Aorta (tissue), 5 donors: Measurements from ENCODE around the gene EMD. TPM values are rescaled to one million over a fixed set of nuclear protein-coding genes. Genes with fewer than 3 reads are reported as not detected.

Experiments used
- ATAC-seq: fragments of 200-7000 bp; cut with Tn5 transposase; one replicate; pipeline ENCODE4 v1.9.1; 2022; ENCODE audit warnings: moderate library complexity; ENCODE audit not compliant: low FRiP score
- DNase-seq, 2 donors: peaks; one replicate each; pipeline ENCODE4 v3.0.0-alpha.2; 2020
- H3K27ac ChIP-seq, 2 donors: one replicate each; pipeline ENCODE4 v1.5.1; 2013; ENCODE audit warnings: low read length in 2 of 2, mild to moderate bottlenecking in 2 of 2, moderate library complexity in 2 of 2, control low read depth in 1 of 2, inconsistent platforms in 1 of 2, low read depth in 1 of 2
- H3K27me3 ChIP-seq, 2 donors: one replicate each; pipeline ENCODE4 v1.6.1; 2013; ENCODE audit warnings: control low read depth in 1 of 2, low read length in 1 of 2, mild to moderate bottlenecking in 1 of 2, moderate library complexity in 1 of 2; ENCODE audit not compliant: insufficient read depth in 2 of 2, control insufficient read depth in 1 of 2
- H3K36me3 ChIP-seq, 2 donors: one replicate each; pipeline ENCODE4 v1.6.1; 2013; ENCODE audit warnings: control low read depth in 1 of 2, low read length in 1 of 2, mild to moderate bottlenecking in 1 of 2; ENCODE audit not compliant: insufficient read depth in 2 of 2, control insufficient read depth in 1 of 2
- H3K4me1 ChIP-seq, 2 donors: one replicate each; pipeline ENCODE4 v1.6.1; 2013; ENCODE audit warnings: low read length in 2 of 2, control low read depth in 1 of 2, mild to moderate bottlenecking in 1 of 2, moderate library complexity in 1 of 2; ENCODE audit not compliant: insufficient read depth in 2 of 2, control insufficient read depth in 1 of 2
- H3K4me3 ChIP-seq, 2 donors: one replicate each; pipeline ENCODE4 v1.5.1; 2013; ENCODE audit warnings: low read length in 2 of 2, control low read depth in 1 of 2, mild to moderate bottlenecking in 1 of 2
- H3K9me3 ChIP-seq: one replicate; pipeline ENCODE4 v1.6.1; 2013; ENCODE audit warnings: mild to moderate bottlenecking, low read length; ENCODE audit not compliant: control insufficient read depth
- WGBS, 2 donors: extraction: QIAGEN DNeasy Blood & Tissue Kit; methylation state at CpG; one replicate each; pipeline ENCODE4 v1.1.7; 2013; 5-methylcytosine and 5-hydroxymethylcytosine counted together
- intact Hi-C, 2 donors: fragments of 100-400 bp; cut with DNase I; formaldehyde crosslinking; loops; one replicate each; pipeline versions ENCODE4 v1.14.2 to v1.15.0; 2022
- polyA plus RNA-seq, 2 donors: library from polyadenylated mRNA; stranded (reverse); fragments of 200-250 nt; gene quantifications; one replicate each; pipeline ENCODE4 v1.2.3, GENCODE V29; 2013
- total RNA-seq, 2 donors: library from RNA; stranded (reverse); fragmentation: NEBNext Ultra II Directional; extraction: Animal tissue kit (Norgen Biotek cat#: 25700); gene quantifications; one replicate each; pipeline ENCODE4 v1.2.1, GENCODE V29; 2021
- donor health status: healthy with polysubstance abuse.
- donor health status: Bipolar disorder and iron deficiency.
- donor health status: DM: no; HTN: no; CAD: no.
- donor health status: DM: no; HTN: no; CAD: no.
- donor health status: DM: yes; HTN: yes; CAD: no.

EMD gene
- total and polyA plus RNA-seq, 4 donors: 49.9 to 157 (median 85.4) TPM

GRCh38 chrX:154367474-154368308, 11.4 kb upstream of the EMD start:
- DNase-seq (no peak), ATAC-seq (no peak)
- peak overlapping the region in 1 of 2 donors; percentile 2 for H3K4me3 ChIP-seq
- no peaks in the 10 kb centered on the region for H3K27me3 ChIP-seq
- peaks cover 0 to 14% of the 10 kb centered on the region in 2 donors for H3K36me3 ChIP-seq
- intact Hi-C loops: no loop called here
- no peaks in the 10 kb centered on the region for H3K9me3 ChIP-seq
- 18 to 58% methylated on average over 31 of the region's 31 CpGs for WGBS, 2 donors
- H3K4me1 ChIP-seq: no peaks in the 10 kb centered on the region
- H3K27ac ChIP-seq: peak overlapping the region in 1 of 2 donors; percentile 74

DNA sequence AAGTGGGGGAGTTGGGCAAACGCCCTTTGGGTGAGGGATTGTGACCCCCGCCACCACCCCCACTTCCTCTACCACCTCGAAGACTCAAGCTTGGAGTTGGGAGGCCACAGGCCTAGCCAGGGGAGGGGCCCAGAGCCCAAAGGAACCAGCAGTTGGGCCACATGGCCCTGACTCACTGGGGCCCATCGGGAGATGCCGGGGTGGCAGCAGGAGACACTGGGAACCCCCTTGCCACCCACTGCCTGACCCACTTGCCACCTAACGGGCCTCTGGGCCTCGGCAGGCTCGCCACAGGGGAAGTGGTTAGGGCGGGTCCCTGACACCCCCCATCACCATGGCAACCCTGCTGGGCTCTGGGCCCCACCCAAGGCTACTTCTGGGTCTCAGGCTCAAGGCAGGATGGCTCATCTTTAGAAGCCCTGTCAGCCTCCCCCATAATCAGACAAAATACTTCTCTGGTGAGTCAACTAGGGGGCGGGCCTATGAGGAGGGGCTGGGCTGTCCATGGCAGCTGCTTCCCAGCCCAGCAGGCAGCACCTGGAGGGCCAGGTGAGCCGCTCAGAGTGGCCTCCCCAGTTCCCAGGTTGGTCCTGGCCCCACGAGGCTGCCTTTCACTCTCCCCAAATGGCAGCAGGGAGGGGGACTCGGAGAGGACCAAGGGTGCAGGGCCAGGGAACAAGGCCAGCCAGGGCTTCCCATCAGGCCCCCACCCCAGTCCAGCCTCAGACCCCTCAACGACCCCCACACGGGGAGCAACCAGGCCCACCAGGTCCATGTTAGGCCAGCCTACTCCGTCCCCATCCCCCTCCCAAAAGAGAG, 10.3 kb upstream of the EMD start:
- H3K27ac ChIP-seq: peak overlapping the region in 1 of 2 donors; percentile 88
- H3K27me3 ChIP-seq: no peaks in the 10 kb centered on the region
- peaks cover 0 to 12% of the 10 kb centered on the region in 2 donors for H3K36me3 ChIP-seq
- H3K4me1 ChIP-seq: no peaks in the 10 kb centered on the region
- peak; percentile 37 for ATAC-seq
- no peaks in the 10 kb centered on the region for H3K9me3 ChIP-seq
- H3K4me3 ChIP-seq: peak overlapping the region; percentile 24 to 44
- 2 to 39% methylated on average over 15 to 16 of the region's 16 CpGs for WGBS, 2 donors
- peak; percentile 90 to 92 for DNase-seq
- intact Hi-C loops: no loop called here

DNA sequence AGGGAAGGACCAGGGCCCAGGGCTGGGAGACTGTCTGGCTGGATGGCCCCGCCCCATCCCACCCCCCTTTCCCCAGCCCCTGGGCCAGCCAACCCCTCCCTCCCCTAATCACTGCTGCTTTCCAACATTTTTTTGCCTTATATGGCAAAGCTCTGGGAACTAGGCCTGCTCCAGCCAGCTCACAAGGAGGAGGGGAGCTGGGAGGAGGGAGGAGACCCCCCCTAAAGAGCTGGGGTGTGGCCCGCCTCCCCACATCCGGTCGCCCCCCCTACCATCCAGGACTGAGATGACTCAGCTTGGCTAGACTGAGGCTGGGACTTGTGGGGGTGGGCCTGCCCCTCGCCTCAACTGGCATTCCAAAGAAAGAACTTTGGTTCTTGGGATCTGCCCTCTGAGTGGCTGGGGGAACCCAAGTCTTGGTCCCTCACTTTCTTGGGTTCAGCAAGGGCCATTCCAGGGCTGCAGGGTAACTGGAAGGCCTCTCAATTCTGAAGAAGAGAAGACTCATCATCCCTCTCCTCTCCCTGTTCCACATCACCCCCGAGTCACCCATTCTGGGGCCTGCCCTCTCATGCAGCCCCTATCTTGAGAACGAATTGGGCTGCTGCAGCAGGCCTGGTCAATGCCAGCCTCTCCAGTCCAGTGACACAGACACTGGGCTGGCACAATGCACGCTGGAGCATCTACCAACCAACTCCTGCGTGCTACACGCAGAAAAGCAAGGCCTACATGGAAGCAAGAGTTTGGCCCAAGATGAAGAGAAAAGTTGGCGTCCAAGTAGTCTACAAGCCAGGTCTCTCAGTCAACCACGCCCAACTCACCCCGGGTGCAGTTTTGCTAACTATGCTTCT, 9.4 kb upstream of the EMD start:
- no peaks in the 10 kb centered on the region for H3K9me3 ChIP-seq
- no peaks in the 10 kb centered on the region for H3K27me3 ChIP-seq
- H3K27ac ChIP-seq: peak overlapping the region in 1 of 2 donors; percentile 88
- H3K36me3 ChIP-seq: peaks cover 0 to 9% of the 10 kb centered on the region in 2 donors
- DNase-seq (peak; percentile 89 to 91), ATAC-seq (peak; percentile 67)
- WGBS, 2 donors: 2 to 47% methylated on average over 13 of the region's 13 CpGs
- H3K4me3 ChIP-seq: peak overlapping the region; percentile 60 to 65
- H3K4me1 ChIP-seq: no peaks in the 10 kb centered on the region
- intact Hi-C loops: no loop called here

- Histone ChIP-seq H3K36me3 (peaks cover 0 to 9% of the 10 kb centered on the region in 2 donors), H3K4me1 (no peaks in the 10 kb centered on the region), H3K27ac (peak overlapping the region in 1 of 2 donors; percentile 69), H3K27me3 (no peaks in the 10 kb centered on the region), H3K4me3 (peak overlapping the region; percentile 60 to 65), H3K9me3 (no peaks in the 10 kb centered on the region)
- intact Hi-C loops: no loop called here
- DNase-seq: no peak
- ATAC-seq: no peak
- WGBS, 2 donors: 0 to 25% methylated on average over 60 to 63 of the region's 63 CpGs
Observed at GRCh38 chrX:154370300-154371016, 8.6 kb upstream of the EMD start.

GRCh38 chrX:154371017-154371788, 7.9 kb upstream of the EMD start:
- Histone ChIP-seq H3K4me3 (peak overlapping the region; percentile 60 to 65), H3K9me3 (no peaks in the 10 kb centered on the region), H3K4me1 (no peaks in the 10 kb centered on the region), H3K27me3 (no peaks in the 10 kb centered on the region), H3K36me3 (peaks cover 0 to 5% of the 10 kb centered on the region in 2 donors), H3K27ac (peak overlapping the region in 1 of 2 donors; percentile 74)
- intact Hi-C loops: no loop called here
- ATAC-seq: peak; percentile 73
- peak; percentile 95 for DNase-seq
- 0 to 28% methylated on average over 64 to 77 of the region's 77 CpGs for WGBS, 2 donors

DNA sequence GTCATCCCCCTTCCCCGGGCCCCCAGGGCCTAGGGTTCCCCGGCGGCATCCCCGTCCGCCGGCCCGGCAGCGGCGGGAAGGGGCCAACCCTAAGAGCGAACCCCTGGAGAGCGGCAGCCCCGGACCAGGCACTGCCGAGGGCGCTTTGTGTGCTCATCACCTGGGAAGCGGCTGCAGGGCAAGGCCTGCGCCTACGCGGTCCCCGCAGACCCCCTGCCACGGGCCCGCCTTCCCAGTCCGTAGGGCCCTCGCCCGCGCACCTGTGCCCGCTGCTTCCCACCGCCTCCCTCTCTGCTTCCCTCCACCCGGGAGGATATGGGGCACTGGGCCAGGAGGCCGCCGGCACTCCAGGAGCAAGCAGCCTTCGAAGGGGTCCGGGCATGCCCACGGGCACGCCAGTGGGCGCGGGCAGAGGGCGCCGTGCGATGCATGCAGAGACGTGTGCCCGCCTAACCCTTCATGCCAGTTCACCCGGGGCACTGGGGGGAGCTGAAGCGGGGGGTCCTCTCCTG, 7.2 kb upstream of the EMD start:
- intact Hi-C loops: no loop called here
- Histone ChIP-seq H3K27me3 (no peaks in the 10 kb centered on the region), H3K4me1 (no peaks in the 10 kb centered on the region), H3K36me3 (peaks cover 0 to 4% of the 10 kb centered on the region in 2 donors), H3K4me3 (peak overlapping the region; percentile 56 to 58), H3K9me3 (no peaks in the 10 kb centered on the region), H3K27ac (peak overlapping the region in 1 of 2 donors; percentile 74)
- DNase-seq (no peak), ATAC-seq (peak; percentile 0)
- 1 to 32% methylated on average over 42 to 43 of the region's 43 CpGs for WGBS, 2 donors

DNA sequence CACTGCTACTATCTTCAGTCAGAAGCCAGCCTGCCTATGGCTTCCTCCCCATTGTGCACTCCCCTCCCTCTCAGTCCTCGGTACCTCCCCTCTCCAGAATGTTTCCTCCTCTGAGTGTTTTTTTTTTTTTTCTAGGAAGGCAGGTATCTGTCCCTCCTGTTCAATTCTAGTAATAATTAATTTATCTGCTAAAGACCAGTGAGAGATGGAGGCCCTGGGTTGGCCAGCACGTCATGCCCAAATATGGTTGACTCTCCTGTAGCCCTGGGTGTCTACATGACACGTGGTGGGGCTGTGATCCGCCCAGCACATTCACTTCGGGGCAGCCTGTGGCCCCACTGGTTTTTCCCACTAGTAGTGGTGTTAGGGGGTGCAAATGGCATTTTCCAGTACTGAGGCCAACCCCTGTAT, 6.5 kb upstream of the EMD start:
- peak overlapping the region in 1 of 2 donors; percentile 74 for H3K27ac ChIP-seq
- DNase-seq: no peak

More for the DNA sequence above, 6.5 kb upstream of the EMD start:
- intact Hi-C loops: no loop called here
- Histone ChIP-seq H3K4me3 (peak overlapping the region; percentile 56 to 58), H3K27me3 (no peaks in the 10 kb centered on the region), H3K36me3 (peaks cover 0 to 2% of the 10 kb centered on the region in 2 donors), H3K4me1 (no peaks in the 10 kb centered on the region), H3K9me3 (no peaks in the 10 kb centered on the region)
- ATAC-seq: no peak
- 1 to 29% methylated on average over 5 of the region's 5 CpGs for WGBS, 2 donors
